HepG2 (cell line): ENCODE results near the gene CEP104. TPM values are rescaled to one million over a fixed set of nuclear protein-coding genes. Genes with fewer than 3 reads are reported as not detected.
A peak's percentile ranks its signal among the peaks of the same experiment; 100 is the strongest.

ENCODE experiments used
- AHR ChIP-seq: IDR thresholded peaks from 2 replicates; pipeline ENCODE4 v1.6.1; 2018; ENCODE audit warnings: missing genetic modification reagents, missing compliant biosample characterization
- ATF2 ChIP-seq: sonication (generic); formaldehyde crosslinking; IDR thresholded peaks from 2 replicates; pipeline ENCODE4 v1.4.0; 2020; ENCODE audit warnings: missing genetic modification reagents
- ATF7 ChIP-seq, 2 experiments: fragments of 450-650 bp in 1 of 2; sonication (generic) in 1 of 2; formaldehyde crosslinking in 1 of 2; IDR thresholded peaks; 2 replicates each; pipeline versions ENCODE4 v1.4.0 to v1.6.1; 2016 to 2020; ENCODE audit warnings: antibody characterized with exemption in 1 of 2, mild to moderate bottlenecking in 1 of 2, missing genetic modification reagents in 1 of 2
- ATRX ChIP-seq: sonication (generic); formaldehyde crosslinking; IDR thresholded peaks from 2 replicates; pipeline ENCODE4 v1.4.0; 2020; ENCODE audit warnings: missing genetic modification reagents, borderline replicate concordance
- CBFB ChIP-seq: sonication (generic); formaldehyde crosslinking; IDR thresholded peaks from 2 replicates; pipeline ENCODE4 v1.4.0; 2020; ENCODE audit warnings: missing genetic modification reagents
- CSRNP1 ChIP-seq: sonication (generic); formaldehyde crosslinking; IDR thresholded peaks from 2 replicates; pipeline ENCODE4 v1.8.1; 2023; ENCODE audit warnings: mild to moderate bottlenecking, missing genetic modification reagents
- DNMT1 ChIP-seq: sonication (generic); formaldehyde crosslinking; IDR thresholded peaks from 2 replicates; pipeline ENCODE4 v1.5.1; 2020; ENCODE audit warnings: mild to moderate bottlenecking, missing genetic modification reagents
- EP300 ChIP-seq, 3 experiments: sonication (generic) in 1 of 3; formaldehyde crosslinking in 1 of 3; IDR thresholded peaks; 2 replicates each; pipeline versions ENCODE4 v1.5.1 to v1.6.1; 2011 to 2020; ENCODE audit warnings: low read depth in 2 of 3, low read length in 2 of 3, borderline replicate concordance in 1 of 3, improper control_type of control experiment in 1 of 3, mild to moderate bottlenecking in 1 of 3, missing genetic modification reagents in 1 of 3, moderate library complexity in 1 of 3
- GTF3A ChIP-seq: sonication (generic); formaldehyde crosslinking; conservative IDR thresholded peaks from 2 replicates; pipeline ENCODE4 v1.4.0; 2020; ENCODE audit warnings: mild to moderate bottlenecking, missing genetic modification reagents
- HNRNPL ChIP-seq: fragments of 200-400 bp; formaldehyde crosslinking; IDR thresholded peaks from 2 replicates; pipeline ENCODE4 v1.6.1; 2017; ENCODE audit warnings: mild to moderate bottlenecking, low read depth, low read length
- HOXA7 ChIP-seq: sonication (generic); formaldehyde crosslinking; IDR thresholded peaks from 2 replicates; pipeline ENCODE4 v1.8.1; 2022; ENCODE audit warnings: mild to moderate bottlenecking, missing genetic modification reagents, moderate library complexity
- MBD4 ChIP-seq: IDR thresholded peaks from 2 replicates; pipeline ENCODE4 v1.6.1; 2012; ENCODE audit warnings: low read length, inconsistent platforms, borderline replicate concordance
- MXD3 ChIP-seq: IDR thresholded peaks from 2 replicates; pipeline ENCODE4 v1.6.1; 2016; ENCODE audit warnings: mild to moderate bottlenecking, missing biosample characterization, missing genetic modification reagents
- PCBP1 ChIP-seq: fragments of 200-400 bp; formaldehyde crosslinking; IDR thresholded peaks from 2 replicates; pipeline ENCODE4 v1.6.1; 2017; ENCODE audit warnings: mild to moderate bottlenecking, low read depth, low read length, borderline replicate concordance
- PHF5A ChIP-seq: IDR thresholded peaks from one replicate; pipeline ENCODE4 v1.6.1; 2018; ENCODE audit warnings: low read depth, missing genetic modification reagents; ENCODE audit not compliant: unreplicated experiment
- PLRG1 ChIP-seq: fragments of 450-650 bp; conservative IDR thresholded peaks from 2 replicates; pipeline ENCODE4 v1.6.1; 2016
- RARG ChIP-seq: sonication (generic); formaldehyde crosslinking; IDR thresholded peaks from 2 replicates; pipeline ENCODE4 v1.4.0; 2020; ENCODE audit warnings: low read depth, mild to moderate bottlenecking, missing genetic modification reagents
- RBFOX2 ChIP-seq: fragments of 200-400 bp; formaldehyde crosslinking; IDR thresholded peaks from 2 replicates; pipeline ENCODE4 v1.6.1; 2017; ENCODE audit warnings: low read depth, mild to moderate bottlenecking, low read length
- SOX6 ChIP-seq, 2 experiments: fragments of 450-650 bp in 1 of 2; sonication (generic) in 1 of 2; formaldehyde crosslinking in 1 of 2; IDR thresholded peaks; 2 replicates each; pipeline versions ENCODE4 v1.4.0 to v1.6.1; 2017 to 2020; ENCODE audit warnings: antibody characterized with exemption in 1 of 2, mild to moderate bottlenecking in 1 of 2, missing genetic modification reagents in 1 of 2
- ZMAT3 ChIP-seq: sonication (generic); formaldehyde crosslinking; conservative IDR thresholded peaks from 2 replicates; pipeline ENCODE4 v1.7.0; 2021; ENCODE audit warnings: missing genetic modification reagents
- ZNF335 ChIP-seq: sonication (generic); formaldehyde crosslinking; IDR thresholded peaks from 2 replicates; pipeline ENCODE4 v1.4.0; 2020; ENCODE audit warnings: missing genetic modification reagents
- ZNF460 ChIP-seq: sonication (generic); formaldehyde crosslinking; IDR thresholded peaks from 2 replicates; pipeline ENCODE4 v1.5.1; 2020; ENCODE audit warnings: missing genetic modification reagents, mild to moderate bottlenecking, borderline replicate concordance
- ZNF530 ChIP-seq: sonication (generic); formaldehyde crosslinking; IDR thresholded peaks from 2 replicates; pipeline ENCODE4 v1.5.0; 2020; ENCODE audit warnings: low read depth, mild to moderate bottlenecking, missing genetic modification reagents
- ZNF670 ChIP-seq: sonication (generic); formaldehyde crosslinking; IDR thresholded peaks from 2 replicates; pipeline ENCODE4 v1.8.0; 2022; ENCODE audit warnings: mild to moderate bottlenecking, missing genetic modification reagents, borderline replicate concordance
- ZNF709 ChIP-seq: sonication (generic); formaldehyde crosslinking; IDR thresholded peaks from 2 replicates; pipeline ENCODE4 v1.5.0; 2020; ENCODE audit warnings: mild to moderate bottlenecking, missing genetic modification reagents
- ZNF737 ChIP-seq: sonication (generic); formaldehyde crosslinking; IDR thresholded peaks from 2 replicates; pipeline ENCODE4 v1.5.0; 2020; ENCODE audit warnings: missing genetic modification reagents, mild to moderate bottlenecking, borderline replicate concordance
- ZNF766 ChIP-seq: sonication (generic); formaldehyde crosslinking; IDR thresholded peaks from 2 replicates; pipeline ENCODE4 v1.5.0; 2020; ENCODE audit warnings: missing genetic modification reagents, borderline replicate concordance
- polyA plus RNA-seq, 8 experiments: library from polyadenylated mRNA; depleted of rRNA in 3 of 8; stranded (reverse) in 7 of 8; unstranded in 1 of 8; fragments of >200 nt; fragmentation: Illumina TruSeq in 4 of 8; extraction: Trizol in 4 of 8; gene quantifications; 2 replicates each; pipeline versions ENCODE4 v1.2.1 to v1.2.3, GENCODE V29; 2011 to 2016; ENCODE audit warnings: low read depth in 4 of 8, missing spikeins in 1 of 8, mixed read lengths in 1 of 8; ENCODE audit not compliant: insufficient read depth in 1 of 8
- total RNA-seq, 5 experiments: library from RNA; depleted of rRNA; stranded (reverse); fragments of >200 nt; fragmentation: Illumina TruSeq; extraction: Trizol; gene quantifications; 2 replicates each; pipeline ENCODE4 v1.2.3, GENCODE V29; 2016; ENCODE audit warnings: low read depth in 1 of 5

CEP104 gene
- total and polyA plus RNA-seq, 2 of the 13 experiments (the other 11 are each of a cell fraction or from before 2014, with no cell fraction given): 20.4 to 30.1 TPM

- 0 out of 2 replicates have a peak, but pooled peaks have one; percentile 27 for TF ChIP-seq ZNF670 (CRISPR knock-in tag)
- TF ChIP-seq CBFB: no peak
- no peak for TF ChIP-seq ZNF737 (CRISPR knock-in tag)
- TF ChIP-seq PLRG1: no peak
- TF ChIP-seq SOX6 (IDR thresholded peaks at IDR 0.05): no peak
- TF ChIP-seq SOX6 (CRISPR knock-in tag; IDR thresholded peaks at IDR 0.05): no peak
- no peak for TF ChIP-seq DNMT1 (CRISPR knock-in tag)
- peak; percentile 55; the same call in 1 of the 2 replicates for TF ChIP-seq ZMAT3 (CRISPR knock-in tag)
- no peak for TF ChIP-seq ZNF766 (CRISPR knock-in tag)
- no peak for TF ChIP-seq ZNF335 (CRISPR knock-in tag)
- no peak for TF ChIP-seq ZNF460 (CRISPR knock-in tag)
- TF ChIP-seq EP300 (IDR thresholded peaks at IDR 0.05; ENCODE audit: low read depth in 2 of 2, low read length in 2 of 2): no peak
- TF ChIP-seq EP300 (CRISPR knock-in tag; IDR thresholded peaks at IDR 0.05; ENCODE audit: borderline replicate concordance): no peak
- no peak for TF ChIP-seq RARG (CRISPR knock-in tag)
- no peak for TF ChIP-seq PHF5A
- TF ChIP-seq HNRNPL: no peak
- TF ChIP-seq CSRNP1 (CRISPR knock-in tag): no peak
- TF ChIP-seq ATF2 (CRISPR knock-in tag): peak; percentile 10; the same call in 1 of the 2 replicates
- TF ChIP-seq AHR (CRISPR knock-in tag): no peak
- no peak for TF ChIP-seq ATRX (CRISPR knock-in tag)
- TF ChIP-seq ZNF530 (CRISPR knock-in tag): no peak
- no peak for TF ChIP-seq MBD4
- TF ChIP-seq HOXA7: no peak
- no peak; the same call in 1 of the 2 replicates for TF ChIP-seq MXD3 (CRISPR knock-in tag)
- no peak for TF ChIP-seq ATF7 (IDR thresholded peaks at IDR 0.05)
- no peak for TF ChIP-seq ATF7 (CRISPR knock-in tag; IDR thresholded peaks at IDR 0.05)
- 0 out of 2 replicates have a peak, but pooled peaks have one; percentile 13 for TF ChIP-seq GTF3A (CRISPR knock-in tag)
- TF ChIP-seq RBFOX2: peak; percentile 73
- TF ChIP-seq ZNF709 (CRISPR knock-in tag): no peak
- TF ChIP-seq PCBP1: no peak; the same call in 1 of the 2 replicates
Observed at GRCh38 chr1:3772715-3773571, 84.1 kb downstream of the CEP104 start, which contains the start of gene SMIM1 (continued).
